ENCODE results near the gene AIG1.

DNA sequence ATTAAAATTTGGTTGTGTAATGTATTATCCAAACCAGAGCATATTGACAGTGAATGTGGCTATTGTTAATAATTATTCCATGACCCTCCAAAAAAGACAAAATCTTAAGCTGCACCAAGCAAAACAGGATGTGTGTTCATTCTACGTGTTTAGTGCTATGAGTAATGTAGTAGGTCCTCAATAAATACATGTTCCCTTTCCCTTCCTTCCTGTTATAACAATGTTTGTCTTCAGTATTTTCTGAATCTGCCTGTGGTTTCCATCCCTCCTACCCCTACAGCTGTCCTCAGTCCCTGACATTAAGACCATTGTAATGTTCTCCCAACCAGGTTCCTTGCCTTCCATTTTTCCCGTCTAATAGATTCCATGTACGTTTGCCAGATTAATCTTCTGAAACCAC is 163.8 kb downstream of the AIG1 start:
- TF ChIP-seq POLR2A (IDR thresholded peaks at IDR 0.05; ENCODE audit: low read depth, low read length) (no peak), POLR2AphosphoS5 (IDR thresholded peaks at IDR 0.05; ENCODE audit: low read depth, low read length) (no peak)

Data from GM12892 (cell line).